NOMO-1 treated with dmso at 0.1 percent for 144 hours (cell line): ENCODE data around the gene RAB7A.
A peak's percentile ranks its signal among the peaks of the same experiment; 100 is the strongest.
"Not testable (repeated sequence)": the region's sequence is repeated elsewhere in the genome, so short reads cannot be mapped to it uniquely, and the experiment has no call there.

Experiments
- DNase-seq: peaks from one replicate; lab custom pipeline; 2025; ENCODE audit not compliant: unreplicated experiment; lab: John Stamatoyannopoulos, UW

The RAB7A gene

GRCh38 chr3:128815318-128816064, 89.5 kb downstream of the RAB7A start:
- DNase-seq = no peak

DNA sequence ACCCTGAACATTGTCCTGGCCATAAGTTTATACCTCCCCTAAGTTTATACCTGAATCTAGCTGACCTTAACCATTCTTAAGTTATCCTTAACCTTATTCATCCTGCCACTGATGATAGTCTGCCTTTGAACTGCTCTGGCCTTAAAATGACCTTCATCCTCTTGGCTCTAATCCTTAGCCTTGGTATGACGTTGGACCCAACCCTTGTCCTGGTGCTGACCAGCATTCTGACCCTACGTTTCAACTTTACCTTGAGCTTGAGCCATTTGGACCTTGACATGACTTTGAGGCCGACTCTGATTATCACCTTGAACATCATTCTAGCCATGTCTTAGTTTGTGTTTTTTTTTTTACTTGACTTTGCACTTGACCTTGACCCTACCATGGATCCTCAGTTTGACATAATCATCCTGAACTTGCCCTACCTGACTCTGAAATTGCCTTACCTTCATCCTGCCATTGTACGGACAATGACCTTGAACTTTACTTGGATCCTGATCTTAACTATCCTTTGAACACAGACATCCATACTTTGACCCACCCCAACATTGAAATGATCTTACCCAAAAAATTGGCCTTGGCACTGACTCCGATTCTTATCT, 92.3 kb downstream of the RAB7A start:
- no peak for DNase-seq

- DNase-seq = no peak
Measured at GRCh38 chr3:128820252-128820839, 94.4 kb downstream of the RAB7A start.

GRCh38 chr3:128823008-128823407, 97.0 kb downstream of the RAB7A start:
- DNase-seq = no peak

- DNase-seq = no peak
Measured at GRCh38 chr3:128823631-128824030, 97.6 kb downstream of the RAB7A start.

DNA sequence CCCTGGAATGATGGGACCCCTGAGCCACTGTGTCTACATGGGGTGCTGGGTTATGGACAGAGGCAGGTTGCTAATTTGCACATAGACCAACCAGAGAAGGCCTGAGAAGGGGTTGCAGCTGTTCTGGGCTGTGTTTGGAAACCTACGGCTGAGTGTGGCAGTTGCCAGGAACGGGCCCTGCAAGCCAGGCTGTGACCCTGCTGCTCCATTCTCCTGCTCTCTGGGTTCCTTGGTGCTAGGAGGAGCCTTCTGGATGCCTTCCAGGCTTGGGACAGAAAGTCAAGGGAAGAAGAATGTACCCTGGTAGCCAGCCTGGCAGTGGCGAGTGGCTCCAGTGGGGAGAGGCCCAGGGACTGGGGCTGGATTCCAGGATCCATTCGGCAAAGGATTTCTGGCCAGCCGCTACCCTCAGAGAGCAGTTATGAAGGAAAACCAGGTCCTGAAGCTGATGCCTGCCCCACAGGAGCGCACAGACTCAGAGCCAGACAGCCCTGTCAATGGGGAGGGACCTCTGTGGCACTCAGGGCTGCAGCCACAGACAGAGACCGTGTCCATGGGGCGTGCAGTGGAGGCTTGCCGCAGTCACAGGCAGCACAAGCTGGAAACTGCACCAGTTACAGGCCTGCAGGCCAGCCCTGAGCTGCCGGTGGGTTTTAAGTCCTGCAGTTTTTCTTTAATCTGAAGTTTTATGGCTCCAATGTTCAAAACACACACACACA, 98.3 kb downstream of the RAB7A start:
- DNase-seq = no peak

- no peak for DNase-seq
Measured at GRCh38 chr3:128825117-128825725, 99.2 kb downstream of the RAB7A start.

DNA sequence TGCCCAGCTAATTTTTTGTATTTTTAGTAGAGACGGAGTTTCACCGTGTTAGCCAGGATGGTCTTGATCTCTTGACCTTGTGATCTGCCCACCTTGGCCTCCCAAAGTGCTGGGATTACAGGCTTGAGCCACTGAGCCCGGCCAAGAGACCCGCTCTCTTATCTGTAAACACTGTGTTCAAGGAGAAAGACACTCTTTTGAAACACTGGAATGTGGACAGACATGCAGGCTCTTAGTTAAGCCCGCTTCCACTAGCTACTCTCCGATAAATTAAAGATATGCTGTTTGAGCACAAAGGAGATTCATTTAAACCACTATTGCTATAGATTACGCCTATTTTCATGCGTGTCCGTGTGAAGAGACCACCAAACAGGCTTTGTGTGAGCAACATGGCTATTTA, 103.1 kb downstream of the RAB7A start:
- DNase-seq = not testable (repeated sequence)

DNA sequence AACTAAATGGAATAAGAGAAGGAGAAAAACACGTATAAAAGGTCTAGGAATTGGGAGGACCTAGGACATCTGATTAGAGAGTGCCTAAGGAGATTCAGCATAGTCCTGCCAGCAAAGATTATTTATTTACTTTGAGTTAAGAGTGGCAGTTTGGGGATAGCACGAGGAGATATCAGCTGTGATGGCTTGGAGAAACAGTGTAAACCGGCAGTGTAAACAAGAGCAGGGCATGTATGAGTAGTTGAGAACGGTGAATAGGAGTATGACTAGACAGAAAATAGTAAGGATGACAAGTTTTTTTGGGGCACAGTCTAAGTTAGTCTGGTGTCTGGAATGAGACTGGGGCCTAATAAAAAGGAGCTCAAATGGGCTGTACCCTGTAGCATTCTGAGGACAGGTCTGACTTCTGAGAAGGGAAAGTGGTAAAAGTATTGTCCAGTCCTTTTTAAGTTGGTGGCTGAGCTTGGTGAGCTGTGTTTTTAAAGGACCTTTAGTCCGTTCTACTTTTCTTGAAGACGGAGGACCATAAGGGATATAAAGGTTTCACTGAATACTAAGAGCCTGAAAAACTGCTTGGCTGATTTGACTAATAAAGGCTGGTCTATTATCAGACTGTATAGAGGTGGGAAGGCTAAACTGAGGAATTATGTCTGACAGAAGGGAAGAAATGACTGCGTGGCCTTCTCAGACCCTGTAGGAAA, 104.1 kb downstream of the RAB7A start:
- DNase-seq = not testable (repeated sequence)

DNA sequence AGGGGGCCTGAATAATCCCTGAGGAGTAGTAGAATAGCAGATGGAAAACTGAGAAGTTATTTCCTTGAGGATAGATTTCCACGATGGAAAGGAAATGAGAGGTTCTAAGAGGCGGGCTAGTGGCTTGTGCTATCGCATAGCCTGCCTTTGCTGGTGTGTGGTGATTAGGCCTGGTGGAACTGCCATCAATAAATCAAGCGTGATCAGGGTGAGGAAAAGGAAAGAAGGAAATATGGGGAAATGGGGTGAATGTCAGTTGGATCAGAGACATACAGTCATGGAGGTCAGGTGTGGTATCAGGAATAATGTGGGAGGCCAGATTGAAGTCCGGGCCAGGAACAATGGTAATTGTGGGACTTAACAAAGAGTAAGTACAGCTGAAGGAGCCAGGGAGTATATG, 104.8 kb downstream of the RAB7A start:
- not testable (repeated sequence) for DNase-seq

- DNase-seq = not testable (repeated sequence)
Measured at GRCh38 chr3:128832979-128833378, 107.0 kb downstream of the RAB7A start.

DNA sequence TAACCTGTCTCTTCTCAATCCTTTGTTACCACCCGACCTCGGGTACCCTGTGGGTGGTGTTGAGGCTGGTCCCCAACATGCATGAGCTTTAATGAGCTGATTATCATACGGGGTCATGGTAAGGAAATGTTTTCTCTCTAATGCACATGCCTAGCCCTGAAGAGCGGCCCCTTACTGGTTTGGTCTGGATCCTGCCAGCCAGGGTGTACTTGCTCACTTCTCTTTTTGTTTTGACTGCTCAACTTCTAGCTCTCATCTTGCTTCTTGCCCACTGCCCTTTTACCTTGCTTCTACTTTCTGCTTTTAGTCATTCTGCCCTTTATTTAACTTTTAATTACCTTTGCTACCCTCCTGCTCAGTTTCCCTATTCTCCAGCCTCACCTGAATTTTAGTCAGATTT, 109.1 kb downstream of the RAB7A start:
- peak; percentile 27 for DNase-seq

- DNase-seq = no peak
Measured at GRCh38 chr3:128841926-128842920, 116.2 kb downstream of the RAB7A start.

DNA sequence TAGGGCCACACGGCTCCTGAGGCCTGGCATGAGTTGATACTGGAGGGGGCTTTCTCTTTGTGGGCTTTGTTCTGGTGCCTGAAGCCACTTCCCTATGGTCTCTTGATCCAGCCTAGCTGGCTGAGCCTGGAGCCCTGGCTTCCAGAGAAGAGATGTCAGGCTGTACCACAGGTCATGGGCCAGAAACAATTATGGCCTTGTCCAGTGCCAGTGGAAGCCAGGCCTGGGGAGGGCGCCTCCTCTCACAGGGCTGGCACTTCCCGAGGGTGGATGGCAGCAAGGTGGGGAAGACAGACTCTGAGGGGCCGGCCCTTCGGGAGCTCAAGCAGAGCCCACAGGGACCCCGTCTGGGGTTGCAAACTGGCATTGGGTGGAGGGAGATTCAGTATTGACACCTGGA, 118.5 kb downstream of the RAB7A start:
- DNase-seq = no peak

GRCh38 chr3:128845119-128845777, 119.3 kb downstream of the RAB7A start:
- no peak for DNase-seq

- peak; percentile 98 for DNase-seq
Measured at GRCh38 chr3:128845778-128846485, 119.9 kb downstream of the RAB7A start.

DNA sequence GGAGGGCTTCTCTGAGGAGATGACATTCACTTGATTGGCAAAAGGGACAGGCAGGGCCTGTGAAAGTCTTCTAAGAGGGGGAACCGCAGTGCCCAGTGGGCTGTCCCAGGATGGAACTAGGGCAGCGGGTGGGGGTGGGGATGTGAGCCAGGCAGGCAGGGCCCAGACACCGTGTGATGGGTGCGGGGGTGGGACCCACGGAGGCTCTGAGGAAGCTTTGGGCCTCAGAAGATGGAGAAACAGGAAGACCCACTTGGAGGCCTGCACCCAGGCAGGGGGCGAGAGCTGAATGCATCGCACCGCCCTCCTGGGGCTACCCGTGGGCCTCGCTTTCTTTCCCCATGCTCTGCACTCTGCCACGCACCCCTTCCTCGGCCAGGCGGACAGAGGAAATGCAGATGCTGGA, 120.5 kb downstream of the RAB7A start:
- peak; percentile 81 for DNase-seq

GRCh38 chr3:128847666-128848370, 121.8 kb downstream of the RAB7A start:
- no peak for DNase-seq
